ENCODE measurements around the gene MEX3B. TPM values are rescaled to one million over a fixed set of nuclear protein-coding genes. Genes with fewer than 3 reads are reported as not detected.
A peak's percentile ranks its signal among the peaks of the same experiment; 100 is the strongest.

Gene MEX3B
- total RNA-seq, 1 experiment from 2014 or later, result 1.1 TPM

GRCh38 chr15:82056958-82057823 is 11.4 kb upstream of the MEX3B start:
- in situ Hi-C loops (cut with HindIII; ENCODE audit: low pct_unique_long_range_greater_than_20kb, low sequenced_read_pairs), result no loop called here
- no peak for DNase-seq (ENCODE audit: low read depth, low spot score)

GRCh38 chr15:82052751-82053150 is 6.9 kb upstream of the MEX3B start:
- in situ Hi-C loops (cut with HindIII; ENCODE audit: low pct_unique_long_range_greater_than_20kb, low sequenced_read_pairs), result no loop called here
- no peak for DNase-seq (ENCODE audit: low read depth, low spot score)

GRCh38 chr15:82051664-82052063 is 5.8 kb upstream of the MEX3B start:
- peak; percentile 28 for DNase-seq (ENCODE audit: low read depth, low spot score)
- in situ Hi-C loops (cut with HindIII; ENCODE audit: low pct_unique_long_range_greater_than_20kb, low sequenced_read_pairs), result no loop called here

GRCh38 chr15:82048811-82049210 is 3.0 kb upstream of the MEX3B start:
- in situ Hi-C loops (cut with HindIII; ENCODE audit: low pct_unique_long_range_greater_than_20kb, low sequenced_read_pairs), result no loop called here
- DNase-seq (ENCODE audit: low read depth, low spot score), result no peak

- no peak for DNase-seq (ENCODE audit: low read depth, low spot score)
- in situ Hi-C loops (cut with HindIII; ENCODE audit: low pct_unique_long_range_greater_than_20kb, low sequenced_read_pairs), result no loop called here
Observed at GRCh38 chr15:82047453-82048400, 1.9 kb upstream of the MEX3B start.

- DNase-seq (ENCODE audit: low read depth, low spot score), result peak; percentile 92
- in situ Hi-C loops (cut with HindIII; ENCODE audit: low pct_unique_long_range_greater_than_20kb, low sequenced_read_pairs), result no loop called here
Observed at GRCh38 chr15:82046666-82047452, 1.0 kb upstream of the MEX3B start.

- peak; percentile 28 for DNase-seq (ENCODE audit: low read depth, low spot score)
- in situ Hi-C loops (cut with HindIII; ENCODE audit: low pct_unique_long_range_greater_than_20kb, low sequenced_read_pairs), result no loop called here
Observed at GRCh38 chr15:82045179-82045891, 483 bp downstream of the MEX3B start.

- in situ Hi-C loops (cut with HindIII; ENCODE audit: low pct_unique_long_range_greater_than_20kb, low sequenced_read_pairs), result no loop called here
Observed at GRCh38 chr15:82044373-82045178, 1.2 kb downstream of the MEX3B start.

GRCh38 chr15:82043796-82044372 is 1.9 kb downstream of the MEX3B start:
- no peak for DNase-seq (ENCODE audit: low read depth, low spot score)
- in situ Hi-C loops (cut with HindIII; ENCODE audit: low pct_unique_long_range_greater_than_20kb, low sequenced_read_pairs), result no loop called here

More at GRCh38 chr15:82044373-82045178, 1.2 kb downstream of the MEX3B start:
- DNase-seq (ENCODE audit: low read depth, low spot score), result peak; percentile 12

GRCh38 chr15:82043130-82043673 is 2.6 kb downstream of the MEX3B start:
- DNase-seq (ENCODE audit: low read depth, low spot score), result no peak
- in situ Hi-C loops (cut with HindIII; ENCODE audit: low pct_unique_long_range_greater_than_20kb, low sequenced_read_pairs), result no loop called here

GRCh38 chr15:82040862-82041261 is 5.0 kb downstream of the MEX3B start:
- no peak for DNase-seq (ENCODE audit: low read depth, low spot score)
- in situ Hi-C loops (cut with HindIII; ENCODE audit: low pct_unique_long_range_greater_than_20kb, low sequenced_read_pairs), result no loop called here

- no peak for DNase-seq (ENCODE audit: low read depth, low spot score)
- in situ Hi-C loops (cut with HindIII; ENCODE audit: low pct_unique_long_range_greater_than_20kb, low sequenced_read_pairs), result no loop called here
Observed at GRCh38 chr15:82040390-82040789, 5.4 kb downstream of the MEX3B start.

- DNase-seq (ENCODE audit: low read depth, low spot score), result no peak
- in situ Hi-C loops (cut with HindIII; ENCODE audit: low pct_unique_long_range_greater_than_20kb, low sequenced_read_pairs), result no loop called here
Observed at GRCh38 chr15:82039871-82040270, 5.9 kb downstream of the MEX3B start.

- in situ Hi-C loops (cut with HindIII; ENCODE audit: low pct_unique_long_range_greater_than_20kb, low sequenced_read_pairs), result no loop called here
- DNase-seq (ENCODE audit: low read depth, low spot score), result no peak
Observed at GRCh38 chr15:82036461-82036860, 9.4 kb downstream of the MEX3B start.

- in situ Hi-C loops (cut with HindIII; ENCODE audit: low pct_unique_long_range_greater_than_20kb, low sequenced_read_pairs), result no loop called here
Observed at GRCh38 chr15:82031871-82032270, 13.9 kb downstream of the MEX3B start.

GRCh38 chr15:82030176-82030575 is 15.6 kb downstream of the MEX3B start:
- DNase-seq (ENCODE audit: low read depth, low spot score), result no peak
- in situ Hi-C loops (cut with HindIII; ENCODE audit: low pct_unique_long_range_greater_than_20kb, low sequenced_read_pairs), result no loop called here

More at GRCh38 chr15:82031871-82032270, 13.9 kb downstream of the MEX3B start:
- no peak for DNase-seq (ENCODE audit: low read depth, low spot score)

All from SK-MEL-5 (cell line).